Measurements from ENCODE around the gene PPP1R27. TPM values are rescaled to one million over a fixed set of nuclear protein-coding genes. Genes with fewer than 3 reads are reported as not detected.

PPP1R27 gene
- polyA plus RNA-seq, 1 experiment: not detected

DNA sequence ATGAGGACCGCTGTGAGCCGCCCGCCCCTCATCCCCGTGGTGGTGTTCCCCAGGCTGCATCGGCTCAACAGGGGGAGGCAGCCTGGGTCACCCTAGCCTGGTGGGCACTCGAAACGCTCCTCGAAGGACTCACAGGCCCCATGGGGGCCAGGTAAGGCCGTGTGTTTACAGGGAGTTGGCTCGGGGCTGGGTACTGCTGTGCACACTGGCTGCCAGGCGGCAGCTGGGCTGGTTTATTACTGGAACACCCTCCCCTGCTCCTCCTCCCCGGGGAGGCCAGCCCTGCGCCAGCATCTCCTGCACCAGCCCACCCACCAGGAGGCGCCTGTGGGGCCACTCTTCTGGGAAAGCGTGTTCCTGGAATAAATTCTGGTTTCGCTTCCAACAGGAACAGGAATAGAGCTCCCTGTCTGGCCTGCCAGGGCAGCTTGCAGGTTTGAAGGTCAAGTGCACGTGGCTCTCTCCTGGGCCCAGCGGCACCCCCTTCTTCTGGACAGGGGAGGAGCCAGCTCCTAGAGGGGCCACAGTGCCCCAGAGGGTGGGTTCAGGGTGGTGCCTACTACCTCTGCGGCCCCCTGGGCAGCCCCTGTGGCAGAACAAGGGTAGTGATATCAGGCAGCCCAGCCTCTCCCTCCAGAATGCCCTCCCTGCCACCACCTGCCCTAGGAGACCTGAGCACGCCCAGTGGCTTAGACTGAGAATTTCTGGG, 13.1 kb downstream of the PPP1R27 start:
- ChIA-PET CTCF (interaction anchor here (0.9 to 1.5 kb wide), 3 partner anchors 8 to 200 kb away, joined by 3 to 4 read pairs (median 4); no protein-coding TSS in a partner anchor), POLR2A (no interaction called here)
- no peak for DNase-seq (ENCODE audit: low read depth)
- peak; percentile 69 for TF ChIP-seq CTCF (IDR thresholded peaks at IDR 0.05; ENCODE audit: insufficient read depth, low read depth, low read length)
- Histone ChIP-seq H3K27me3 (ENCODE audit: control insufficient read depth, insufficient read depth, low read length) (no peaks in the 10 kb centered on the region; the same call in 1 of the 2 replicates), H3K4me3 (ENCODE audit: low read depth, low read length) (no peak overlapping the region), H3K36me3 (ENCODE audit: control insufficient read depth, insufficient read depth, low read length) (peaks cover 12% of the 10 kb centered on the region)

- ChIA-PET CTCF (interaction anchor here (1.2 to 1.5 kb wide), 2 partner anchors 8 to 13 kb away, joined by 4 read pairs; no protein-coding TSS in a partner anchor), POLR2A (no interaction called here)
- Histone ChIP-seq H3K4me3 (ENCODE audit: low read depth, low read length) (no peak overlapping the region), H3K36me3 (ENCODE audit: control insufficient read depth, insufficient read depth, low read length) (peaks cover 12% of the 10 kb centered on the region), H3K27me3 (ENCODE audit: control insufficient read depth, insufficient read depth, low read length) (no peaks in the 10 kb centered on the region; the same call in 1 of the 2 replicates)
- no peak for TF ChIP-seq CTCF (IDR thresholded peaks at IDR 0.05; ENCODE audit: insufficient read depth, low read depth, low read length)
- DNase-seq (ENCODE audit: low read depth): no peak
Observed at GRCh38 chr17:81821147-81821546, 13.7 kb downstream of the PPP1R27 start.

GRCh38 chr17:81819708-81820107, 15.1 kb downstream of the PPP1R27 start:
- TF ChIP-seq CTCF (IDR thresholded peaks at IDR 0.05; ENCODE audit: insufficient read depth, low read depth, low read length): no peak
- ChIA-PET POLR2A (no interaction called here), CTCF (no interaction called here)
- no peak for DNase-seq (ENCODE audit: low read depth)
- no peak overlapping the region for H3K4me3 ChIP-seq (ENCODE audit: low read depth, low read length)
- peaks cover 12% of the 10 kb centered on the region for H3K36me3 ChIP-seq (ENCODE audit: control insufficient read depth, insufficient read depth, low read length)
- no peaks in the 10 kb centered on the region; the same call in 1 of the 2 replicates for H3K27me3 ChIP-seq (ENCODE audit: control insufficient read depth, insufficient read depth, low read length)

DNA sequence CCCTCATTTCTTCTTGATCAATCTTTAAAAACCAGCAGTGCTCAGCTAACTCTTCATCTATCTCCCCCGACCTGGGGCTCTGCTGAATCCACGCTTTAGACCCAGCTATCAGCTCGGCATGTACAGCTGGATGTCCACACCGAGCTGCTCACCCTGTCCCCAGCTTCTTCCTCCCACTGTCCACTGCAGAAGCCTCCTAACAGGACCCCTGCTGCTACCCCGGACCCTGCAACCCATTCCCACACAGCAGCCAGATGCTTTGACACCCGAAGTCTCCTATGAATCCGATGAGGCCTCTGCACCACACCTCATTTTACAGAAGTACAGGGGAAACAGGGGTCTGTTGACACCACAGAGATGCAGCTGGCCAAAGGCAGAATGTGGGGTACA, 17.1 kb downstream of the PPP1R27 start:
- Histone ChIP-seq H3K36me3 (ENCODE audit: control insufficient read depth, insufficient read depth, low read length) (peaks cover 3% of the 10 kb centered on the region; the same call in 1 of the 2 replicates), H3K4me3 (ENCODE audit: low read depth, low read length) (no peak overlapping the region), H3K27me3 (ENCODE audit: control insufficient read depth, insufficient read depth, low read length) (no peaks in the 10 kb centered on the region; the same call in 1 of the 2 replicates)
- DNase-seq (ENCODE audit: low read depth): no peak
- no peak for TF ChIP-seq CTCF (IDR thresholded peaks at IDR 0.05; ENCODE audit: insufficient read depth, low read depth, low read length)
- CTCF ChIA-PET: no interaction called here
- POLR2A ChIA-PET: interaction anchor here (0.7 kb wide), 1 partner anchor 132 kb away, joined by 4 read pairs; no protein-coding TSS in a partner anchor

- no peaks in the 10 kb centered on the region for H3K36me3 ChIP-seq (ENCODE audit: control insufficient read depth, insufficient read depth, low read length)
- H3K4me3 ChIP-seq (ENCODE audit: low read depth, low read length): no peak overlapping the region
- H3K27me3 ChIP-seq (ENCODE audit: control insufficient read depth, insufficient read depth, low read length): no peaks in the 10 kb centered on the region; the same call in 1 of the 2 replicates
- no peak for DNase-seq (ENCODE audit: low read depth)
- no peak for TF ChIP-seq CTCF (IDR thresholded peaks at IDR 0.05; ENCODE audit: insufficient read depth, low read depth, low read length)
- ChIA-PET POLR2A (no interaction called here), CTCF (interaction anchor here (1.2 kb wide), 1 partner anchor 84 kb away, joined by 3 read pairs; no protein-coding TSS in a partner anchor)
Observed at GRCh38 chr17:81815646-81815986, 19.2 kb downstream of the PPP1R27 start.
